ENCODE data around the gene PCSK4.

GRCh38 chr19:1449467-1450442, 40.4 kb downstream of the PCSK4 start, which contains the start of gene APC2:
- TF ChIP-seq CTCF (IDR thresholded peaks at IDR 0.05) (no peak), REST (IDR thresholded peaks at IDR 0.05; ENCODE audit: insufficient read depth in 1 of 2, low read depth in 2 of 2, low read length in 1 of 2) (no peak), TCF7L2 (IDR thresholded peaks at IDR 0.05; ENCODE audit: low read depth, low read length) (no peak), POLR2AphosphoS5 (IDR thresholded peaks at IDR 0.05; ENCODE audit: low read depth, low read length) (no peak)

All from Panc1 (cell line).